HG02870 (cell line): Measurements from ENCODE around the gene WFIKKN2.

Experiments
- ATAC-seq: cut with Tn5 transposase; IDR thresholded peaks from one replicate; pipeline ENCODE4 v1.9.1; 2021; ENCODE audit warnings: mild to moderate bottlenecking, moderate library complexity; ENCODE audit not compliant: unreplicated experiment

WFIKKN2 gene

GRCh38 chr17:50807675-50808074 lies 27.7 kb upstream of the WFIKKN2 start:
- ATAC-seq: no peak

- ATAC-seq: no peak
Measured at GRCh38 chr17:50808413-50808812, 27.0 kb upstream of the WFIKKN2 start.

GRCh38 chr17:50808888-50809287 lies 26.5 kb upstream of the WFIKKN2 start:
- no peak for ATAC-seq

GRCh38 chr17:50813583-50813982 lies 21.8 kb upstream of the WFIKKN2 start:
- ATAC-seq: no peak

- no peak for ATAC-seq
Measured at GRCh38 chr17:50815400-50815799, 20.0 kb upstream of the WFIKKN2 start.

- no peak for ATAC-seq
Measured at GRCh38 chr17:50816271-50816670, 19.1 kb upstream of the WFIKKN2 start.

- no peak for ATAC-seq
Measured at GRCh38 chr17:50816771-50817751, 18.3 kb upstream of the WFIKKN2 start.

GRCh38 chr17:50817838-50818237 lies 17.5 kb upstream of the WFIKKN2 start:
- ATAC-seq: no peak

- ATAC-seq: no peak
Measured at GRCh38 chr17:50818261-50818660, 17.1 kb upstream of the WFIKKN2 start.

- ATAC-seq: peak; percentile 43
Measured at GRCh38 chr17:50818921-50819657, 16.3 kb upstream of the WFIKKN2 start.

GRCh38 chr17:50820651-50821050 lies 14.7 kb upstream of the WFIKKN2 start:
- no peak for ATAC-seq

- ATAC-seq: no peak
Measured at GRCh38 chr17:50822550-50822949, 12.8 kb upstream of the WFIKKN2 start.

GRCh38 chr17:50824429-50824828 lies 11.0 kb upstream of the WFIKKN2 start:
- no peak for ATAC-seq

GRCh38 chr17:50825188-50825587 lies 10.2 kb upstream of the WFIKKN2 start:
- ATAC-seq: no peak

- ATAC-seq: peak; percentile 71
Measured at GRCh38 chr17:50828508-50829170, 6.7 kb upstream of the WFIKKN2 start.

GRCh38 chr17:50829332-50829731 lies 6.1 kb upstream of the WFIKKN2 start:
- no peak for ATAC-seq

- ATAC-seq: no peak
Measured at GRCh38 chr17:50830352-50830751, 5.0 kb upstream of the WFIKKN2 start.

GRCh38 chr17:50830994-50831393 lies 4.4 kb upstream of the WFIKKN2 start:
- ATAC-seq: no peak

GRCh38 chr17:50831471-50831928 lies 3.9 kb upstream of the WFIKKN2 start:
- ATAC-seq: no peak

GRCh38 chr17:50832267-50832863 lies 3.0 kb upstream of the WFIKKN2 start:
- ATAC-seq: no peak

GRCh38 chr17:50832864-50833381 lies 2.5 kb upstream of the WFIKKN2 start:
- ATAC-seq: no peak
